T47D (cell line): ENCODE measurements around the gene C3AR1.

Source experiments
- DNase-seq, 2 experiments: peaks; one replicate each; pipeline versions ENCODE4 v3.0.0 to v3.0.0-alpha.2; 2011 to 2012; ENCODE audit warnings: low read depth in 1 of 2, low spot score in 1 of 2
- JUND ChIP-seq: IDR thresholded peaks from 2 replicates; pipeline ENCODE4 v1.6.1; 2012; ENCODE audit warnings: low read depth
- in situ Hi-C: cut with HindIII; loops from 2 replicates; pipeline ENCODE4 v1.10.0; 2016; ENCODE audit warnings: low sequenced_read_pairs, low pct_unique_long_range_greater_than_20kb

C3AR1 gene

DNA sequence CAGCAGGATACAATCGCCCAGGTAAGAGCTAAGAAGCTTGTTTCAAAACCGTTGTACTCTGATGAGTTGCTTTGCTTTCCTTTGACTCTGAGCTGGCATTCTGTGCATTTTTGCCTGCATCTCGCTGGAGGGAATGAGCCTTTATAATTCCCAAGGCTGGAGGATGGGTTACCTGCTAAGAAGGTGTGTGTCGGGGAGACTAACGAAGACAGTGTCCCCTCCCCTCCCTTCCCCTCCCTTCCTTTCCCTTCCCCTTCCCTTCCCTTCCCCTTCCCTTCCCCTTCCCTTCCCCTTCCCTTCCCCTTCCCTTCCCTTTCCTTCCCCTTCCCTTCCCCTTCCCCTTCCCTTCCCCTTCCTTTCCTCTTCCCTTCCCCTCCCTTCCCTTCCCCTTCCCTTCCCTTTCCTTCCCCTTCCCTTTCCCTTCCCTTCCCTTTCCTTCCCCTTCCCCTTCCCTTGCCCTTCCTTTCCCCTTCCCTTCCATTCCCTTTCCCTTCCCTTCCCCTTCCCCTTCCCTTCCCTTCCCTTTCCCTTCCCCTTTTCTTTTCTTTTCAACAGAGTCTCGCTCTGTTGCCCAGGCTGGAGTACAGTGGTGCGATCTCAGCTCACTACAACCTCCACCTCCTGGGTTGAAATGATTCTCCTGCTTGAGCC is 15.4 kb downstream of the C3AR1 start:
- no peak for DNase-seq
- TF ChIP-seq JUND = no peak
- in situ Hi-C loops = no loop called here

DNA sequence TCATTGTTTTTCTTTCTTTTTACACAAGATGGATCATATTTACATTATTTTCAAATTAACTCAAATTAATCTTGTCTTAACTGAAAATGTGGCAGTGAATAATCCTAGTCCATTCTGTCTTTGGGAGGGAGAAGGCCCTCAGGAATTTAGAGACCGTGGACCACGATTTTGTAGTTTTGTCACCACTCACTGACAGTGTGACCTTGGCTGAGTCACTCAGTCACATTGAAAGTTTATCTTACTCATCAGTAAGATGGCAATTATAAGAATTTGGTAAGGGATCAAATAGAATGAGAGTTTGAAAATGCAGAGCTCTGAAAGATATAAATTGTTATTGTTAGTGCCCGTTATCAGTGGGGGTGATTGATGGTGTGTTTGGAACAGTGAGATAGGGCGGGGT is 17.3 kb downstream of the C3AR1 start:
- DNase-seq = no peak
- no peak for TF ChIP-seq JUND
- in situ Hi-C loops = no loop called here

GRCh38 chr12:8047842-8048241 is 18.3 kb downstream of the C3AR1 start:
- no peak for TF ChIP-seq JUND
- DNase-seq = no peak
- in situ Hi-C loops = no loop called here

DNA sequence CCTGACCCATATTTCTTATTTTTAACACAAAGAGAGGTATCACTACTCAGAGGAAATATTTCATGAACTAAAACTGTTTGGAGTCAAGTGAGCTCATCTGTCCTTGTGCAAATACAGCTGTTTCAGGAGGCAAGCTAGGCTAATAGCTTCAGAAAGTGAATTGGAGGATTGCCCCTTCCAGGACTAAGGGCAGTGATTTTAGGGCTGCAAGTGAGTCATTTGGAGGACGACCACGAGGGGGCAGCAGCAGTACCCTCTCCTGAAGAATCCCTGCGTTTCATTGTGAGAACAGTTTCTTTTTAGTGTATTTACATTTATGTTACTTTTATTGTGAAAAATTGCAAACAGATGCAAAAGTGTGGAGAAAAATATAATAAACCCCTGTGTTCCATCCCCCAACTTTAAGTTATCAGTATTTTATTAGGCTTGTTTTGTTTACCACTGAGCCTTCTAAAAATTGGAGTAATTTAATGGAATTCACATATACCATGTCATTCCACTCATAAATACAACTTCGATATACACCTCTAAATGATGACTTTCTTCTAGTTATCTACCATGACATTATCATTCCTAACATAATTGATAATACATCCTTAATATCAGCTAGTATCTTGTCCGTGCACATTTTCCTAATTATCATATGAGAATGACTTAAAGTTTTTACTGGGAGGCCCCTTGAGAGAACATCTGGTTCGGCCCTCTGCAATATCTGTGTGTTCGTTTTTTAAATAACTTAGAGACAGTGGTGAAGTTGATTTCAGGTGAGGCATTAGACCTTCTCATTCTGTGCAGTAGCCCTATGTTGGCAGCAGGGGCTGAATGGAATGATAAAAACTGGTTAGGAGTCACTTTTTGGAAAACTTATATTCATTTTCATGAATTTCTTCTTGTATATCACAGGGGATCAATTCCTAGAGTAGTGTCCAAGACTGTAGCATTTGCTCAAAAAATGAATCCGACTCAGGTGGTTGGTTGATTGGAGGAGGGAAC is 19.9 kb downstream of the C3AR1 start:
- DNase-seq = peak in 1 of 2 experiments; percentile 36
- no peak for TF ChIP-seq JUND
- in situ Hi-C loops = no loop called here

GRCh38 chr12:8040791-8041190 is 25.4 kb downstream of the C3AR1 start:
- no peak for DNase-seq
- TF ChIP-seq JUND = no peak
- in situ Hi-C loops = no loop called here

DNA sequence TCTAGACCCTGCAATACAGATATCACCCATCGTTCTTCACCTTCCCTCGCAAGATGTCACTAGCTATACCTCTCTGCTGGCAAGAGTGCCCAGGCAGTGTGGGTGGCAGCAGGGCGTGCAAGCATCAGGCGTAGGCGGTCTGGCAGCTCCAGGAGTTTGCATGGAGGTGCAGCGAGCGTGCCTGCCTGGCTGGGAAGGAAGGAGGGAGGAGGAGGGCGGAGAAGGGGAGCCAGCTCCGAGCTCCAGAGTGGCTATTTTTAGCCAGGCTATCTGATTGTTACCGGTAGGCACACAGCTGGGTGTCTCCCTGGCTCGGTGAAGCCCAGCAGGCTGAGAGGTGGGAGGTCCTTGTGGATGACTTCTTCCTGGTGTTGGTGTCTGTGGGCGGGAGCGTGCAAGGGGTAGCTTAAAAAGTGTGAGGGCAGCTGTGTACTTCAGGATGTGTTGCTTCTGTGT is 27.5 kb downstream of the C3AR1 start:
- no peak for TF ChIP-seq JUND
- DNase-seq = no peak
- in situ Hi-C loops = no loop called here

GRCh38 chr12:8037947-8038346 is 28.2 kb downstream of the C3AR1 start:
- DNase-seq = no peak
- in situ Hi-C loops = no loop called here

GRCh38 chr12:8037046-8037663 is 29.0 kb downstream of the C3AR1 start:
- no peak for DNase-seq
- TF ChIP-seq JUND = no peak
- in situ Hi-C loops = no loop called here

More at GRCh38 chr12:8037947-8038346, 28.2 kb downstream of the C3AR1 start:
- TF ChIP-seq JUND = no peak

GRCh38 chr12:8036346-8036745 is 29.8 kb downstream of the C3AR1 start:
- TF ChIP-seq JUND = no peak
- in situ Hi-C loops = no loop called here

GRCh38 chr12:8035440-8036010 is 30.6 kb downstream of the C3AR1 start:
- peak in 1 of 2 experiments; percentile 10 for DNase-seq
- in situ Hi-C loops = no loop called here
- TF ChIP-seq JUND = no peak

More at GRCh38 chr12:8036346-8036745, 29.8 kb downstream of the C3AR1 start:
- DNase-seq = no peak

GRCh38 chr12:8034802-8035201 is 31.4 kb downstream of the C3AR1 start:
- no peak for DNase-seq
- TF ChIP-seq JUND = no peak
- in situ Hi-C loops = no loop called here
